ENCODE results near the gene RSPO4. TPM values are rescaled to one million over a fixed set of nuclear protein-coding genes. Genes with fewer than 3 reads are reported as not detected.

The RSPO4 gene
- total and polyA plus RNA-seq, 2 experiments from 2014 or later, result 2.8 to 4.5 TPM

DNA sequence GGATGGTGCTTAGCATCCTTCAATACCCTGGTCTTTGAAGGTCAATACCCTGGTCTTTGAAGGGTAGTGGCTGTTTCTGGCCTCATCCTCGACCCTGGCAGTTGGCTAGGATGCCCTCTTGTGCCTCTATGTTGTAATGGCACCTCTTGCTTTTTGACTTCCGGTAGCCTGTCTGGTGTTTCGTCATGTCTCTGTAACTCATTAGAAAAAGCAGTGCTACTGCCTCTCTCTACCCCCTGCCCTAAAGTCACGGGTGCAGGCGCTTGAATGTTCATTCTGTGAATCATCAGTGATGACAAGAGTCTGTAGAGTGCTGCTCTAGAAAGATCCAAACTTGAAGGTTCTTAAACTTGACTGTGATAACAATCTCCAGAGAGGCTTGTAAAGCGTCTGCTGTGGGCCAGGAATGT is 28.3 kb downstream of the RSPO4 start:
- Histone ChIP-seq H3F3A (replicated peaks; ENCODE audit: low read depth) (no peaks in the 10 kb centered on the region), H3K4me2 (no peak overlapping the region), H3K36me3 (ENCODE audit: insufficient read depth) (no peaks in the 10 kb centered on the region), H2AFZ (no peak overlapping the region), H3K4me1 (ENCODE audit: insufficient read depth) (no peaks in the 10 kb centered on the region), H3K4me3 (no peak overlapping the region), H3K27me3 (ENCODE audit: insufficient read depth) (no peaks in the 10 kb centered on the region), H3K79me2 (replicated peaks; ENCODE audit: insufficient read depth) (no peaks in the 10 kb centered on the region), H3K9me2 (ENCODE audit: insufficient read depth) (no peaks in the 10 kb centered on the region), H4K20me1 (replicated peaks; ENCODE audit: insufficient read depth) (no peaks in the 10 kb centered on the region), H3K27ac (ENCODE audit: low read depth) (no peak overlapping the region)
- Mint-ChIP-seq H3K36me3 (ENCODE audit: low read depth) (no peaks in the 10 kb centered on the region), H3K27ac (no peak overlapping the region), H3K4me1 (peaks cover 2% of the 10 kb centered on the region; the same call in 1 of the 3 replicates), H3K4me3 (no peak overlapping the region), H3K27me3 (ENCODE audit: insufficient read depth, low read depth, poor library complexity) (peaks cover 10% of the 10 kb centered on the region), H3K9me3 (no peaks in the 10 kb centered on the region; the same call in 2 of the 3 replicates)
- DNase-seq (ENCODE audit: low spot score) (peak; percentile 83), ATAC-seq (peak; percentile 93)
- TF ChIP-seq CREB1 (CRISPR knock-in tag; IDR thresholded peaks at IDR 0.05; ENCODE audit: low read depth) (no peak; the same call in 1 of the 2 replicates), POLR2AphosphoS5 (IDR thresholded peaks at IDR 0.05; ENCODE audit: low read depth) (no peak)
- TF ChIP-seq, protein P1, sequence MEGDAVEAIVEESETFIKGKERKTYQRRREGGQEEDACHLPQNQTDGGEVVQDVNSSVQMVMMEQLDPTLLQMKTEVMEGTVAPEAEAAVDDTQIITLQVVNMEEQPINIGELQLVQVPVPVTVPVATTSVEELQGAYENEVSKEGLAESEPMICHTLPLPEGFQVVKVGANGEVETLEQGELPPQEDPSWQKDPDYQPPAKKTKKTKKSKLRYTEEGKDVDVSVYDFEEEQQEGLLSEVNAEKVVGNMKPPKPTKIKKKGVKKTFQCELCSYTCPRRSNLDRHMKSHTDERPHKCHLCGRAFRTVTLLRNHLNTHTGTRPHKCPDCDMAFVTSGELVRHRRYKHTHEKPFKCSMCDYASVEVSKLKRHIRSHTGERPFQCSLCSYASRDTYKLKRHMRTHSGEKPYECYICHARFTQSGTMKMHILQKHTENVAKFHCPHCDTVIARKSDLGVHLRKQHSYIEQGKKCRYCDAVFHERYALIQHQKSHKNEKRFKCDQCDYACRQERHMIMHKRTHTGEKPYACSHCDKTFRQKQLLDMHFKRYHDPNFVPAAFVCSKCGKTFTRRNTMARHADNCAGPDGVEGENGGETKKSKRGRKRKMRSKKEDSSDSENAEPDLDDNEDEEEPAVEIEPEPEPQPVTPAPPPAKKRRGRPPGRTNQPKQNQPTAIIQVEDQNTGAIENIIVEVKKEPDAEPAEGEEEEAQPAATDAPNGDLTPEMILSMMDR (conservative IDR thresholded peaks at IDR 0.05; ENCODE audit: low read depth in 2 of 2), result peak; percentile 66 to 81
- TF ChIP-seq, protein P2, sequence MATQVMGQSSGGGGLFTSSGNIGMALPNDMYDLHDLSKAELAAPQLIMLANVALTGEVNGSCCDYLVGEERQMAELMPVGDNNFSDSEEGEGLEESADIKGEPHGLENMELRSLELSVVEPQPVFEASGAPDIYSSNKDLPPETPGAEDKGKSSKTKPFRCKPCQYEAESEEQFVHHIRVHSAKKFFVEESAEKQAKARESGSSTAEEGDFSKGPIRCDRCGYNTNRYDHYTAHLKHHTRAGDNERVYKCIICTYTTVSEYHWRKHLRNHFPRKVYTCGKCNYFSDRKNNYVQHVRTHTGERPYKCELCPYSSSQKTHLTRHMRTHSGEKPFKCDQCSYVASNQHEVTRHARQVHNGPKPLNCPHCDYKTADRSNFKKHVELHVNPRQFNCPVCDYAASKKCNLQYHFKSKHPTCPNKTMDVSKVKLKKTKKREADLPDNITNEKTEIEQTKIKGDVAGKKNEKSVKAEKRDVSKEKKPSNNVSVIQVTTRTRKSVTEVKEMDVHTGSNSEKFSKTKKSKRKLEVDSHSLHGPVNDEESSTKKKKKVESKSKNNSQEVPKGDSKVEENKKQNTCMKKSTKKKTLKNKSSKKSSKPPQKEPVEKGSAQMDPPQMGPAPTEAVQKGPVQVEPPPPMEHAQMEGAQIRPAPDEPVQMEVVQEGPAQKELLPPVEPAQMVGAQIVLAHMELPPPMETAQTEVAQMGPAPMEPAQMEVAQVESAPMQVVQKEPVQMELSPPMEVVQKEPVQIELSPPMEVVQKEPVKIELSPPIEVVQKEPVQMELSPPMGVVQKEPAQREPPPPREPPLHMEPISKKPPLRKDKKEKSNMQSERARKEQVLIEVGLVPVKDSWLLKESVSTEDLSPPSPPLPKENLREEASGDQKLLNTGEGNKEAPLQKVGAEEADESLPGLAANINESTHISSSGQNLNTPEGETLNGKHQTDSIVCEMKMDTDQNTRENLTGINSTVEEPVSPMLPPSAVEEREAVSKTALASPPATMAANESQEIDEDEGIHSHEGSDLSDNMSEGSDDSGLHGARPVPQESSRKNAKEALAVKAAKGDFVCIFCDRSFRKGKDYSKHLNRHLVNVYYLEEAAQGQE (IDR thresholded peaks at IDR 0.05; ENCODE audit: unreplicated experiment), result no peak

DNA sequence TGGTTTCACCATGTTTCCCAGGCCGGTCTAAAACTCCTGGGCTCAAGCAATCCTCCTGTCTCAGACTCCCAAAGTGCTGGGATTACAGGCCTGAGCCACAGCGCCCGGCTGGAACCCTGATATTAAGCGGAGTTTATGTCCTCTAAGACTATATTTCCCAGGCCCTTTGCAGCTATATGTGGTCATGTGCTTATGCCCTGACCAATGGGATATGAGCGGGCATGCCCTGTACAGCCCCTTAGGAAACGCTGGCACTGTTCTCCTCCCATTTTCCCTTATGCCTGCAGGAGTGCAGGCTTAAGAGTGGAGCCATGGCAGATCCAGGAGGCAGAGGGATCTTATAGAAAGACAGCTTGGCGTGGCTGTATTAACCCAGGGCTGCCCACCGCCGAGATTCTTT is 29.9 kb downstream of the RSPO4 start:
- H3K36me3 Mint-ChIP-seq (ENCODE audit: low read depth), result no peaks in the 10 kb centered on the region
- Histone ChIP-seq H3K4me1 (ENCODE audit: insufficient read depth) (no peaks in the 10 kb centered on the region), H2AFZ (no peak overlapping the region), H3K27ac (ENCODE audit: low read depth) (no peak overlapping the region), H3K27me3 (ENCODE audit: insufficient read depth) (no peaks in the 10 kb centered on the region), H3K36me3 (ENCODE audit: insufficient read depth) (no peaks in the 10 kb centered on the region), H3K4me3 (no peak overlapping the region), H3F3A (replicated peaks; ENCODE audit: low read depth) (no peaks in the 10 kb centered on the region), H3K9me2 (ENCODE audit: insufficient read depth) (no peaks in the 10 kb centered on the region), H3K79me2 (replicated peaks; ENCODE audit: insufficient read depth) (no peaks in the 10 kb centered on the region), H3K4me2 (no peak overlapping the region), H4K20me1 (replicated peaks; ENCODE audit: insufficient read depth) (no peaks in the 10 kb centered on the region)
- peaks cover 2% of the 10 kb centered on the region; the same call in 1 of the 3 replicates for H3K4me1 Mint-ChIP-seq
- peaks cover 10% of the 10 kb centered on the region for H3K27me3 Mint-ChIP-seq (ENCODE audit: insufficient read depth, low read depth, poor library complexity)
- H3K27ac Mint-ChIP-seq, result no peak overlapping the region
- peaks cover 9% of the 10 kb centered on the region for H3K9me3 Mint-ChIP-seq
- no peak for TF ChIP-seq STAT1 (IDR thresholded peaks at IDR 0.05; ENCODE audit: unreplicated experiment)
- no peak for TF ChIP-seq EZH2 (IDR thresholded peaks at IDR 0.05; ENCODE audit: low read depth, unreplicated experiment)
- TF ChIP-seq, protein P2 (IDR thresholded peaks at IDR 0.05; ENCODE audit: unreplicated experiment), result no peak
- DNase-seq (ENCODE audit: low spot score) (no peak), ATAC-seq (no peak)
- no peak overlapping the region for H3K4me3 Mint-ChIP-seq

Measured in GM23338 (cell line).